ENCODE results near the gene RCL1.
"Not testable (repeated sequence)": the region's sequence is repeated elsewhere in the genome, so short reads cannot be mapped to it uniquely, and the experiment has no call there.

Gene RCL1

DNA sequence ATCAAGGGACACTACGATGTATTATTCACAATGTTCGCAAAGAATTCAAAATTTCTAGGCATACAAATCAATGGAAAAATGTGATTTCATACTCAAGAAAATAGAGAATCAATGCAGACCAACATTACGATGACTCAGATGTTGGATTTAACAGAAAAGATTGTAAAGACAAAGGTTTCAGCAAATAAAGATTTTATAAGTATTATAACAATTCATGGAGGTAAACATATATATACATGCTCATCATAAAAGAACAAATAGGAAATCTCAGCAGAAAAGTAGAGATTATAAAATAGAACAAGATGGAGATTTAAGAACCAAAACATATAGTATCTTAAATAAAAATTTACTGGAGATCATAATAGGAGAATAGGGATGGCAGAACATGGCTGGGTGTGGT is 98.9 kb downstream of the RCL1 start:
- DNase-seq, result no peak

DNA sequence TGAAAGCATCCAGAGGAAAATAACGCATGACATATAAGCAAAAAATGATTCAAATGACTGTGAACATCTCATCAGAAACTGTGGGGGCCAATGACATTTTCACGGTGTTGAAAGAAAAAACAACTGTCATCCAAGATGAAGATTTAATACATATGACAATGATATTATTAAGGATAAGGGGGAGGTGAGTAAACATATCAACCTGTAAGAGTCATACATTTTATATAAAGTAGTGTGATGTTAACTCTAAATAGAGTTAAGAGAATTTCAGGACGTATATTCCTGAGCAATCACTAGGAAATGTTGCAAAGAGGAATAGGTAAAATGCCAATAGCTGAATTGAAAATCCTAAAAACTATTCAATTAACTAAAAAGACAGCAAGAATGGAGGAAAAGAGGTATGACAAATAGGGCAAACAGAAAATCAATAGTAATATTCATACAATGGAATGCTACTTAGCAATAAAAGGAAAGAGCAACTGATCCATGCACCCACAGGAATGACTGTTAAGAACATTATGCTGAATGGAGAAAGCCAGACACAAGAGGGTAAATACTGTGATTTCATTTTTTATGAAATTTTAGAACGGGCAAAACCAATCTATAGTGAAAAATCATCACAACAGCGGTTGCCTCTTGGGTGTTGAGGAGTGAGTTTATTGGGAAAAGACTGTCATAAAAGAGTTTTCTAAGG is 99.9 kb downstream of the RCL1 start:
- DNase-seq, result no peak

DNA sequence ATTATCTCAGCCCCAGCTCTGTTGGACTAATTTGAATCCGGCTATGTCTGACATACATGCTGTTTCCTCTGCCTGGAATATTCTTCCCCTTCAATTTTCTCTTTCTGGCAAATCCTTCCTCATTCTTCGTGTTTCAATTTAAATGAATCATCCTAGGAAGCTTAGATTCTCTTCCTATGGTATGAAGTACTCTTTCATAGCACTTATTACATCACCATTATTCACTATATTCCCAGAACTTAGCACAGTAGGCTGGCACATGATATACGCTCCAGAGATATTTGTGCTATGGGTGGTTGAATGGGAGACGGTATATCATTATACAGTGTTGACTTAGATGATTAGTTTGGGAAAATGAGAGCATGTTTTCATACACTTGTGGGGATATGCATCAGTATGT is 101.3 kb downstream of the RCL1 start:
- DNase-seq, result peak; percentile 58

DNA sequence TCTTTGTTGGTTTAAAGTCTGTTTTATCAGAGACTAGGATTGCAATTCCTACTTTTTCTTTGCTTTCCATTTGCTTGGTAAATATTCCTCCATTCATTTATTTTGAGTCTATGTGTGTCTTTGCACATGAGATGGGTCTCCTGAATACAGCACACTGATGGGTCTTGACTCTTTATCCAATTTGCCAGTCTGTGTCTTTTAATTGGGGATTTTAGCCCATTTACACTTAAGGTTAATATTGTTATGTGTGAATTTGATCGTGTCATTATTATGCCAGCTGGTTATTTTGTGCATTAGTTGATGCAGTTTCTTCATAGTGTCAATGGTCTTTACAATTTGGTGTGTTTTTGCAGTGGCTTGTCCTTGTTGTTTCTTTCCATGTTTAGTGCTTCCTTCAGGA is 107.1 kb downstream of the RCL1 start:
- DNase-seq, result not testable (repeated sequence)

DNA sequence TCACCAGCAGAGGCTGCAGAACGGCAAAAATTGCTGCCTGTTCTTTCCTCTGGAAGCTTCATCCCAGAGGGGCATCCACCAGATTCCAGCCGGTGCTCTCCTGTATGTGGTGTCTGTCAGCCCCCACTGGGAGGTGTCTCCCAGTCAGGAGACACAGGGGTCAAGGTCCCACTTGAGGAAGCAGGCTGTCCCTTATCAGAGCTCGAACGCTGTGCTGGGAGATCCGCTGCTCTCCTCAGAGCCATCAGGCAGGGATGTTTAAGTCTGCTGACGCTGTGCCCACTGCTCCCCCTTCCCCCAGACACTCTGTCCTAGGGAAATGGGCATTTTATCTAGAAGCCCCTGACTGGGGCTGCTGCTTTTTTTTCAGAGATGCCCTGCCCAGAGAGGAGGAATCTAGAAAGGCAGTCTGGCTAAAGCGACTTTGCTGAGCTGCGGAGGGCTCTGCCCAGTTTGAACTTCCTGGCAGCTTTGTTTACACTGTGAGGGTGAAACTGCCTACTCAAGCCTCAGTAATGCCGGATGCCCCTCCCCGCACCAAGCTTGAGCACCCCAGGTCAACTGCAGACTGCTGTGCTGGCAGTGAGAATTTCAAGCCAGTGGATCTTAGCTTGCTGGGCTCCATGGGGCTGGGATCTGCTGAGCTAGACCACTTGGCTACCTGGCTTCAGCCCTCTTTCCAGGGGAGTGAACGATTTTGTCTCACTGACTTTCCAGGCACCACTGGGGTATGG is 108.8 kb downstream of the RCL1 start:
- DNase-seq, result not testable (repeated sequence)

DNA sequence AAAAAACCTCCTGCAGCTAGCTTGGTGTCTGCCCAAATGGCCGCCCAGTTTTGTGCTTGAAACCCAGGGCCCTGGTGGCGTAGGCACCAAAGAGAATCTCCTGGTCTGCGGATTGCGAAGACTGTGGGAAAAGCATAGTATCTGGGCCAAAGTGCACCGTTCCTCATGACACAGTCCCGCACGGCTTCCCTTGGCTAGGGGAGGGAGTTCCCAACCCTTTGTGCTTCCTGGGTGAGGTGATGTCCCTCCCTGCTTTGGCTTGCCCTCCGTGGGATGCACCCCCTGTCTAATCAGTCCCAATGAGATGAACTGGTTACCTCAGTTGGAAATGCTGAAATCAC is 109.4 kb downstream of the RCL1 start:
- no peak for DNase-seq

DNA sequence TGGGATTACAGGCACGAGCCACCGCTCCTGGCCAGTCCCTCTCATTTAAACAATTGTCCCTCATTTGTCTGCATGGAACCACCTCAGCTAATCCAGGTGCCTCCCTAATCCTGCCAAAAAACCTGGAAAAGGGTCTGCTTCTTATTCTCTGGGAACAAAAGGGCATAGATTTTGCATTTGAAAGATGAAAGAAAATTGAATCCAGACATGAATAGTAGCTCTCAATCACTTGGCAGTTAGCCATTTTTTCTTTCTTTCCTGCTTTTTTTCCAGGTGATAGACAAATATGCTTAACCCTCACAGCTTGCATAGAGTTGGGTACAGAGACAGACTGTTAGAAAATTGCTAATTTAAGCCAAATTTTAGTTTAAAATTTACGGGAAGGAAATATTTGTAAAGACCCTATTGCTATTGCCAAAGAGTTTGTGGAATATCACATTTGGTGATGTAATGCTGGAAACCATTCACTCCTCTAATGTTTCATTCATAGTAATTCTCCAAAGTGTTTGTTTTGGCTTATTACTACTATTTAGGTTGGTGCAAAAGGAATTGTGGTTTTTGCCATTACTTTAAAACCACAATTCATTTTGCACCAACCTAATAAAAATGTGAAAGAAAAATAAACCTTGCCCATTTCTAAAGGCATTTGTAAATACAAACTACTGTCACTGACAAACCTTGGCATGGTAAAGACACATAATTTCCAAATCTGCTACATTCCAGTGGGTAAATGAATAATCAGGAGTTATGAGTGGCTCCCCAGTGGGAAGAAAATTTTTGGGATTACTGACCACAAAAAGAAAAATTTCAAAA is 111.8 kb downstream of the RCL1 start:
- peak; percentile 30 for DNase-seq

DNA sequence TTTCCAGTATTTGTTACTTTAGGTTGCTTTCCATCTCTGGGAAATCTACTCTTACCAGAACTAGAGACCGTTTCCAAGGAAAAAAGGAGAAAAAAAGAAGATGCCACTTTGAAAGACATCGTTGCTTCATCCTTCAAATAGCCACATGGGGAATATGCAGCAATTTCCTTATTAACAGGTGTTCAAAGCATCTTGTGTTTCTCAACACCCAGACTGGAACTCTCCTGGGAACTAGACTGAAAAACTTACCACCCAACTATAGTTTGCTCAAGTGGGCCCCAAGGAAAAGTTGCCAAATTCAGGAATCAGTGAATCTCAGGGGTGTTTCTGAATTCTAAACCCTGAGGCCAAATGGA is 112.4 kb downstream of the RCL1 start:
- no peak for DNase-seq

Measured in suppressor macrophage treated with lipopolysaccharide for 4 hours (primary cell).